MM.1S (cell line): ENCODE data around the gene CAVIN3.

Experiments used
- DNase-seq: peaks from one replicate; pipeline ENCODE4 v3.0.0-alpha.2; 2015
- H2AFZ ChIP-seq: fragments of 300-600 bp; sonication (generic); 2 replicates; pipeline ENCODE4 v1.6.0; 2016; ENCODE audit warnings: antibody characterized with exemption, low read length
- H3F3A ChIP-seq: fragments of 300-600 bp; sonication (generic); 2 replicates; pipeline ENCODE4 v1.6.1; 2016; ENCODE audit warnings: mild to moderate bottlenecking, antibody characterized with exemption, low read length, moderate library complexity, mixed read lengths; ENCODE audit not compliant: insufficient read depth
- H3K27ac ChIP-seq: fragments of 300-600 bp; sonication (generic); 2 replicates; pipeline ENCODE4 v1.5.1; 2016; ENCODE audit warnings: mild to moderate bottlenecking, low read length
- H3K27me3 ChIP-seq: fragments of 300-600 bp; sonication (generic); replicated peaks from 2 replicates; pipeline ENCODE4 v1.6.0; 2016; ENCODE audit warnings: low read length; ENCODE audit not compliant: insufficient read depth
- H3K36me3 ChIP-seq: fragments of 300-600 bp; sonication (generic); replicated peaks from 2 replicates; pipeline ENCODE4 v1.6.1; 2016; ENCODE audit warnings: mild to moderate bottlenecking, low read length, mixed read lengths; ENCODE audit not compliant: insufficient read depth
- H3K4me1 ChIP-seq: fragments of 300-600 bp; sonication (generic); 2 replicates; pipeline ENCODE4 v1.6.1; 2016; ENCODE audit warnings: low read length, mixed read lengths
- H3K4me2 ChIP-seq: fragments of 300-600 bp; sonication (generic); 2 replicates; pipeline ENCODE4 v1.6.0; 2016; ENCODE audit warnings: low read depth, low read length
- H3K4me3 ChIP-seq: fragments of 300-600 bp; sonication (generic); 2 replicates; pipeline ENCODE4 v1.5.1; 2016; ENCODE audit warnings: low read length, mixed read lengths
- H3K79me2 ChIP-seq: fragments of 300-600 bp; sonication (generic); 2 replicates; pipeline ENCODE4 v1.6.1; 2016; ENCODE audit warnings: mixed run types, low read length, mixed read lengths
- H3K9ac ChIP-seq: fragments of 300-600 bp; sonication (generic); 2 replicates; pipeline ENCODE4 v1.6.1; 2016; ENCODE audit warnings: low read length, mixed read lengths
- H3K9me2 ChIP-seq: fragments of 300-600 bp; sonication (generic); replicated peaks from 2 replicates; pipeline ENCODE4 v1.6.1; 2016; ENCODE audit warnings: mild to moderate bottlenecking, low read length, mixed read lengths; ENCODE audit not compliant: insufficient read depth
- H3K9me3 ChIP-seq: fragments of 300-600 bp; sonication (generic); replicated peaks from 2 replicates; pipeline ENCODE4 v1.6.1; 2016; ENCODE audit warnings: mild to moderate bottlenecking, low read length, mixed read lengths; ENCODE audit not compliant: insufficient read depth
- H4K20me1 ChIP-seq: fragments of 300-600 bp; sonication (generic); 2 replicates; pipeline ENCODE4 v1.6.1; 2016; ENCODE audit warnings: mild to moderate bottlenecking, low read length, moderate library complexity, mixed read lengths; ENCODE audit not compliant: insufficient read depth
- EZH2 ChIP-seq: fragments of 300-600 bp; sonication (generic); optimal IDR thresholded peaks from 2 replicates; pipeline ENCODE3; 2017; ENCODE audit warnings: low read depth, mild to moderate bottlenecking, antibody characterized with exemption, low read length, mixed read lengths
- EZH2phosphoT487 ChIP-seq: fragments of 300-600 bp; sonication (generic); IDR thresholded peaks from 2 replicates; pipeline ENCODE4 v1.6.1; 2018; ENCODE audit warnings: antibody characterized with exemption, low read length
- TF ChIP-seq, protein P1 (sequence below): fragments of 300-600 bp; sonication (generic); IDR thresholded peaks from 2 replicates; pipeline ENCODE4 v1.5.1; 2016; ENCODE audit warnings: antibody characterized with exemption, low read length, mixed read lengths

The CAVIN3 gene

DNA sequence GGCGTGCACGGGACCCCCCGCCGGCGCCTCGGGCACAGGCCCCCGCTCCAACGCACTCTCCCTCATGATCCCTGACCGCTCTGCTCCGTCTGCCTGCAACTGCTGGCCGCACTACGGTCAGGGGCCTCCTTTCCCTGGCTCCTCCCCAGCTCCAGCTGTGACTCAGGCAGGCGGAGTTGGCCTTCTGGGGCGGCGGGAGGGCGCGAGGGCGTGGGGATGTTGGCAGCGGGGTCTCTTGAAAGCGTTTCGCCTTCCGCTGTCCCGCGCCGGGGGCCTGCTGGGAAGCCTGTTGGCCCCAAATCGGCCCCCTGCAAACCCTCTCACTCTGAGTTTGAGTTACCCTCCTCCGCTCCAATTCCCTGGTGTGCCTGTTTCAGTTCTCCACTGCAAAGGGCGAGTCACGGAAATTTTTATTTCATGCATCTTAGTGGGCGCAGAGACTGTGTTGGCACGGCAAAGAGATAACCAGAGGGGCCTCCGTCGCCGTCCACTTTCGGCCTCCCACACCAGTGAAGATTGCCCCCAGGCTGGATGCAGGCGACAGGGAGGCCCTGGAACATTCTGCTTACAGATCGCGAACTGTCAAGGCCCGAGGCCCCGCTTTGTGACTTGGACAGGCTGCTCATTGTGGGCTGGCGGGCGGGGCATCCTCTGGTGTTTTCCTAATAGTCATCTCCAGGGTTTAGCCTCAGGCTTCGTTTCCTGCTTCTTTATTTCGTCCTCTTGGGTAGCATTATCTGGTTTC is at the start of gene CAVIN3:
TSS of gene CAVIN3 (minus strand) at position 91 of the 745 bp plus-strand sequence. CDS start at position 66, 25 bp downstream.
- no peaks in the 10 kb centered on the region for H3K27me3 ChIP-seq

GRCh38 chr11:6365659-6366058 is 45.4 kb upstream of the CAVIN3 start:
- Histone ChIP-seq H3K4me3 (no peak overlapping the region), H3K9me3 (no peaks in the 10 kb centered on the region), H3K4me1 (no peaks in the 10 kb centered on the region), H3F3A (no peaks in the 10 kb centered on the region), H3K79me2 (no peaks in the 10 kb centered on the region), H3K36me3 (no peaks in the 10 kb centered on the region), H3K9ac (no peak overlapping the region), H3K4me2 (no peak overlapping the region), H3K9me2 (no peaks in the 10 kb centered on the region), H3K27me3 (no peaks in the 10 kb centered on the region), H2AFZ (no peak overlapping the region), H4K20me1 (no peaks in the 10 kb centered on the region), H3K27ac (no peak overlapping the region)
- DNase-seq = no peak
- TF ChIP-seq, protein P1, sequence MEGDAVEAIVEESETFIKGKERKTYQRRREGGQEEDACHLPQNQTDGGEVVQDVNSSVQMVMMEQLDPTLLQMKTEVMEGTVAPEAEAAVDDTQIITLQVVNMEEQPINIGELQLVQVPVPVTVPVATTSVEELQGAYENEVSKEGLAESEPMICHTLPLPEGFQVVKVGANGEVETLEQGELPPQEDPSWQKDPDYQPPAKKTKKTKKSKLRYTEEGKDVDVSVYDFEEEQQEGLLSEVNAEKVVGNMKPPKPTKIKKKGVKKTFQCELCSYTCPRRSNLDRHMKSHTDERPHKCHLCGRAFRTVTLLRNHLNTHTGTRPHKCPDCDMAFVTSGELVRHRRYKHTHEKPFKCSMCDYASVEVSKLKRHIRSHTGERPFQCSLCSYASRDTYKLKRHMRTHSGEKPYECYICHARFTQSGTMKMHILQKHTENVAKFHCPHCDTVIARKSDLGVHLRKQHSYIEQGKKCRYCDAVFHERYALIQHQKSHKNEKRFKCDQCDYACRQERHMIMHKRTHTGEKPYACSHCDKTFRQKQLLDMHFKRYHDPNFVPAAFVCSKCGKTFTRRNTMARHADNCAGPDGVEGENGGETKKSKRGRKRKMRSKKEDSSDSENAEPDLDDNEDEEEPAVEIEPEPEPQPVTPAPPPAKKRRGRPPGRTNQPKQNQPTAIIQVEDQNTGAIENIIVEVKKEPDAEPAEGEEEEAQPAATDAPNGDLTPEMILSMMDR = no peak
- TF ChIP-seq EZH2phosphoT487 (no peak), EZH2 (no peak)

More for the DNA sequence above, at the start of gene CAVIN3:
- Histone ChIP-seq H3K79me2 (no peaks in the 10 kb centered on the region), H3K4me2 (no peak within 1 kb of the TSS), H2AFZ (no peak within 1 kb of the TSS), H3F3A (no peaks in the 10 kb centered on the region), H3K36me3 (no peaks in the 10 kb centered on the region), H3K27ac (no peak within 1 kb of the TSS), H3K4me3 (no peak within 1 kb of the TSS), H4K20me1 (no peaks in the 10 kb centered on the region), H3K9ac (no peak within 1 kb of the TSS), H3K4me1 (no peaks in the 10 kb centered on the region), H3K9me2 (no peaks in the 10 kb centered on the region), H3K9me3 (no peaks in the 10 kb centered on the region)
- TF ChIP-seq, protein P1 = no peak
- TF ChIP-seq EZH2phosphoT487 (no peak), EZH2 (no peak)
- no peak for DNase-seq

DNA sequence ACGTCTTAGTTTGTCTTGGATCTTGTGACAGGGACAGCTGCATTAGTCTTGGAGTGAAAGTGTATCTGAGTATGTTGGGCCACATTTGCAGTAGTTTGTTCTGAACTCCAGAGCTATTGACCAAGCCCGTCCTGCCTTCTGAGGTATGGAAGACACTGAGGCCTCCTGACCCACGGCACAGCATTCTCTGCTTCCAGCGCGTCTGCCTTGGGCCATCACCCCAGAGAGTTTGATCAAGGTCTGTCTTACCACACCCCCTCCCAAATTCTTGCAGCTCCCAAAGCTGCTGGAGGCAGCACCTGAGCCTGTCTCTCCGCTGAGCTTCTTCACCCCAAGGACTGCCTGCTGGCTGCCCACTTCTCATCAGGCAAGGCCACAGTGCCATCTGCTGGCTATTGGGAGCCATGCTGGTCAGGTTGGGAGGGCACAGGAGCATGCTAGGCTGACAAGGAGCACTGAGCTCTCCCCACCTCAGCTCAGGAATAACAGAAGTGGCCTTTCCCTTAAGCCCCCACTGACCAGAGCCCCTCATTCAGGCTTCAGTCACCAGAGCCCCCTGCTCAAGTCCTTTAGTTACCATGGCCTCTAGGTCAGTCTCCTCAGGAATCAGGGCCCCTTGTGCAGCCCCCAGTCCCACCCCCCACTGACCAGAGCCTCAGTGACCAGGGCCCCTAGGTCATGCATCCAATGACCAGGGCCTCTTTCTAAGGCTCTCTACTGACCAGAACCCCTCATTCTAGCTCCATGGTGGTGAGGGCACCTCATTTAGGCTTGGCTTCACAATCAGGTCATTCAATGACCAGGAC is 42.8 kb upstream of the CAVIN3 start:
- no peaks in the 10 kb centered on the region for H4K20me1 ChIP-seq
- no peak overlapping the region for H3K4me3 ChIP-seq
- no peaks in the 10 kb centered on the region for H3K9me2 ChIP-seq
- H3F3A ChIP-seq = no peaks in the 10 kb centered on the region
- H3K79me2 ChIP-seq = no peaks in the 10 kb centered on the region
- no peak overlapping the region for H3K9ac ChIP-seq
- H3K36me3 ChIP-seq = no peaks in the 10 kb centered on the region
- no peaks in the 10 kb centered on the region for H3K4me1 ChIP-seq
- DNase-seq = peak; percentile 66
- no peak overlapping the region for H3K4me2 ChIP-seq
- H2AFZ ChIP-seq = no peak overlapping the region
- no peak for TF ChIP-seq EZH2
- TF ChIP-seq, protein P1 = peak; percentile 93
- H3K27ac ChIP-seq = no peak overlapping the region
- no peaks in the 10 kb centered on the region for H3K27me3 ChIP-seq
- no peaks in the 10 kb centered on the region for H3K9me3 ChIP-seq
